HEK293 (cell line): ENCODE results near the gene DHRS7.

Experiments used
- GLIS2 ChIP-seq: fragments of 450-650 bp; formaldehyde crosslinking; IDR thresholded peaks from 2 replicates; pipeline ENCODE4 v1.5.1; 2016; ENCODE audit warnings: missing biosample characterization, missing genetic modification characterization
- HOXA7 ChIP-seq: sonication (generic); formaldehyde crosslinking; IDR thresholded peaks from 2 replicates; pipeline ENCODE4 v1.8.1; 2022; ENCODE audit warnings: missing genetic modification reagents, borderline replicate concordance
- HOXD13 ChIP-seq: sonication (generic); formaldehyde crosslinking; IDR thresholded peaks from 2 replicates; pipeline ENCODE4 v1.8.0; 2022; ENCODE audit warnings: missing genetic modification reagents, borderline replicate concordance
- MEIS1 ChIP-seq: sonication (generic); formaldehyde crosslinking; IDR thresholded peaks from 2 replicates; pipeline ENCODE4 v1.8.1; 2022; ENCODE audit warnings: missing genetic modification reagents, mild to moderate bottlenecking, borderline replicate concordance
- SCRT2 ChIP-seq: fragments of 450-650 bp; formaldehyde crosslinking; IDR thresholded peaks from 2 replicates; pipeline ENCODE4 v1.5.1; 2016; ENCODE audit warnings: missing biosample characterization, missing genetic modification characterization
- TRIM28 ChIP-seq: IDR thresholded peaks from 2 replicates; pipeline ENCODE4 v1.6.1; 2011; ENCODE audit warnings: low read length, control low read depth, borderline replicate concordance
- ZFP3 ChIP-seq: fragments of 450-650 bp; formaldehyde crosslinking; IDR thresholded peaks from 2 replicates; pipeline ENCODE4 v1.5.1; 2016; ENCODE audit warnings: low read depth, missing biosample characterization, missing genetic modification characterization
- ZFP41 ChIP-seq: fragments of 450-650 bp; formaldehyde crosslinking; IDR thresholded peaks from 2 replicates; pipeline ENCODE4 v1.5.1; 2016; ENCODE audit warnings: missing biosample characterization, missing genetic modification characterization, borderline replicate concordance
- ZNF19 ChIP-seq: fragments of 450-650 bp; formaldehyde crosslinking; IDR thresholded peaks from 2 replicates; pipeline ENCODE4; 2016; ENCODE audit warnings: missing biosample characterization, missing genetic modification characterization, low read depth
- ZNF23 ChIP-seq: fragments of 450-650 bp; formaldehyde crosslinking; IDR thresholded peaks from 2 replicates; pipeline ENCODE4 v1.5.1; 2016; ENCODE audit warnings: missing biosample characterization, missing genetic modification characterization, borderline replicate concordance
- ZNF366 ChIP-seq: fragments of 450-650 bp; formaldehyde crosslinking; conservative IDR thresholded peaks from 2 replicates; pipeline ENCODE4 v1.5.1; 2016; ENCODE audit warnings: missing biosample characterization, missing genetic modification characterization
- ZNF585B ChIP-seq: fragments of 450-650 bp; formaldehyde crosslinking; IDR thresholded peaks from 2 replicates; pipeline ENCODE4 v1.5.1; 2016; ENCODE audit warnings: missing biosample characterization, missing genetic modification characterization
- ZNF623 ChIP-seq: fragments of 450-650 bp; formaldehyde crosslinking; IDR thresholded peaks from 2 replicates; pipeline ENCODE4 v1.5.1; 2016; ENCODE audit warnings: missing biosample characterization, missing genetic modification characterization
- ZNF670 ChIP-seq: fragments of 450-650 bp; formaldehyde crosslinking; IDR thresholded peaks from 2 replicates; pipeline ENCODE4 v1.5.1; 2016; ENCODE audit warnings: missing biosample characterization, missing genetic modification characterization, low read depth
- ZNF768 ChIP-seq: fragments of 450-650 bp; formaldehyde crosslinking; IDR thresholded peaks from 2 replicates; pipeline ENCODE4 v1.5.1; 2018; ENCODE audit warnings: missing biosample characterization, mild to moderate bottlenecking, missing genetic modification characterization
- ZNF792 ChIP-seq: fragments of 450-650 bp; formaldehyde crosslinking; IDR thresholded peaks from 2 replicates; pipeline ENCODE4 v1.5.1; 2016; ENCODE audit warnings: missing biosample characterization, missing genetic modification characterization
- TF ChIP-seq, protein P1 (sequence below): fragments of 450-650 bp; formaldehyde crosslinking; IDR thresholded peaks from 2 replicates; pipeline ENCODE4 v1.5.1; 2016; ENCODE audit warnings: missing biosample characterization, missing genetic modification characterization
- TF ChIP-seq, protein P2 (sequence below): fragments of 450-650 bp; formaldehyde crosslinking; IDR thresholded peaks from 2 replicates; pipeline ENCODE4 v1.5.1; 2016; ENCODE audit warnings: missing biosample characterization, missing genetic modification characterization
- TF ChIP-seq, protein P3 (sequence below): fragments of 450-650 bp; formaldehyde crosslinking; conservative IDR thresholded peaks from 2 replicates; pipeline ENCODE4 v1.5.1; 2016; ENCODE audit warnings: low read depth, missing biosample characterization, missing genetic modification characterization
- TF ChIP-seq, protein P4 (sequence below): sonication (generic); formaldehyde crosslinking; IDR thresholded peaks from 2 replicates; pipeline ENCODE4 v1.8.1; 2022; ENCODE audit warnings: mild to moderate bottlenecking, moderate library complexity, missing genetic modification reagents
- TF ChIP-seq, protein P5 (sequence below): fragments of 450-650 bp; formaldehyde crosslinking; IDR thresholded peaks from 2 replicates; pipeline ENCODE4 v1.5.1; 2016; ENCODE audit warnings: missing biosample characterization, missing genetic modification characterization
- TF ChIP-seq, protein P6 (sequence below): fragments of 450-650 bp; formaldehyde crosslinking; IDR thresholded peaks from 2 replicates; pipeline ENCODE4 v1.5.1; 2017; ENCODE audit warnings: missing biosample characterization, missing genetic modification characterization
- TF ChIP-seq, protein P7 (sequence below): fragments of 450-650 bp; IDR thresholded peaks from 2 replicates; pipeline ENCODE4 v1.5.1; 2018; ENCODE audit warnings: missing biosample characterization, mild to moderate bottlenecking, missing genetic modification characterization
- TF ChIP-seq, protein P8 (sequence below): fragments of 450-650 bp; formaldehyde crosslinking; IDR thresholded peaks from 2 replicates; pipeline ENCODE4 v1.5.1; 2016; ENCODE audit warnings: missing biosample characterization, missing genetic modification characterization

Gene DHRS7

DNA sequence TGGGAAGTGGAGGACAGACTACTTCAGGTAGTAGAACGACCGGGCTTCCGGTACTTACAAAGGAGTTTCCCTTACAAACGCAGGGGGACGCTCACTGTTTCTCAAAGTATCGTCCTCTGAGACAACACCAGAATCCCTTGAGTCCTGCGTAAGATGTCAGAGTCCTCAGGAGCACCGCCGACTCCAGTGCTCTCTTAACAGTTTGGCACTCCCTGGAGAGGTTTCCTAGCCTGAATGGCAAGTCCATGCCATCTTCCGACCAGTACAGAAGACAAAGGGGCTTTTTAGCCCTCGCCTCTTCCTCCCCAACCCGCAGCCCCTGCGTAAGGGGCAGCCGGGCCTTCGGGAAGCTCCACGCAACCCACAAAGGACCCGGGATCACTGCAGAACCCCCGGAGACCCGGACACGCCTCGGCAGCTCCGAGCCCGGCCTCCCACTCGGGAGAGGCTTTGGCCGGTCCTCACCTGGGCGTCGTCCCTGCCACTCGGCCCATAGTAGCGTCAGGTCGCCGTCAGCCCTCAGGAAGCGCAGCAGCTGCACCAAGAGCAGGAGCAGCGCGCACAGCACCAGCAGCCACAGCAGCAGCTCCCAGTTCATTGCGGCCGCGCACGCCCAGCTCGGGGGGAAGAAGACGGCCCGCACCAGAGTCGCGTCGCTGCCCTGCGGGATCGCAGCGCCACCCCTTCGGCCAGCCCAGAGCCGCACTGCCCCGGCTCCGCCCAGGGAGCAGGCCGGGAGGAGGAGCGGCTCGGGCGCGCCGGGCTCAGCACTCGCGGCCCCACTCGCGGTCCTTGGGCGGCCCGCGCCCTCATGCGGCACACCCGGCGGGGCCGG, at the start of gene DHRS7 (continued):
- TF ChIP-seq, protein P1, sequence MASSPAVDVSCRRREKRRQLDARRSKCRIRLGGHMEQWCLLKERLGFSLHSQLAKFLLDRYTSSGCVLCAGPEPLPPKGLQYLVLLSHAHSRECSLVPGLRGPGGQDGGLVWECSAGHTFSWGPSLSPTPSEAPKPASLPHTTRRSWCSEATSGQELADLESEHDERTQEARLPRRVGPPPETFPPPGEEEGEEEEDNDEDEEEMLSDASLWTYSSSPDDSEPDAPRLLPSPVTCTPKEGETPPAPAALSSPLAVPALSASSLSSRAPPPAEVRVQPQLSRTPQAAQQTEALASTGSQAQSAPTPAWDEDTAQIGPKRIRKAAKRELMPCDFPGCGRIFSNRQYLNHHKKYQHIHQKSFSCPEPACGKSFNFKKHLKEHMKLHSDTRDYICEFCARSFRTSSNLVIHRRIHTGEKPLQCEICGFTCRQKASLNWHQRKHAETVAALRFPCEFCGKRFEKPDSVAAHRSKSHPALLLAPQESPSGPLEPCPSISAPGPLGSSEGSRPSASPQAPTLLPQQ (tag by site-specific recombination) = 0 out of 2 replicates have a peak, but pooled peaks have one; percentile 41
- no peak for TF ChIP-seq ZNF585B (tag by site-specific recombination)
- TF ChIP-seq GLIS2 (tag by site-specific recombination) = no peak
- TF ChIP-seq ZFP3 (tag by site-specific recombination) = no peak
- TF ChIP-seq, protein P2, sequence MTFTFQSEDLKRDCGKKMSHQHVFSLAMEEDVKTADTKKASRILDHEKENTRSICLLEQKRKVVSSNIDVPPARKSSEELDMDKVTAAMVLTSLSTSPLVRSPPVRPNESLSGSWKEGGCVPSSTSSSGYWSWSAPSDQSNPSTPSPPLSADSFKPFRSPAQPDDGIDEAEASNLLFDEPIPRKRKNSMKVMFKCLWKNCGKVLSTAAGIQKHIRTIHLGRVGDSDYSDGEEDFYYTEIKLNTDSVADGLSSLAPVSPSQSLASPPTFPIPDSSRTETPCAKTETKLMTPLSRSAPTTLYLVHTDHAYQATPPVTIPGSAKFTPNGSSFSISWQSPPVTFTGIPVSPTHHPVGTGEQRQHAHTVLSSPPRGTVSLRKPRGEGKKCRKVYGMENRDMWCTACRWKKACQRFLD (tag by site-specific recombination) = no peak
- TF ChIP-seq, protein P3, sequence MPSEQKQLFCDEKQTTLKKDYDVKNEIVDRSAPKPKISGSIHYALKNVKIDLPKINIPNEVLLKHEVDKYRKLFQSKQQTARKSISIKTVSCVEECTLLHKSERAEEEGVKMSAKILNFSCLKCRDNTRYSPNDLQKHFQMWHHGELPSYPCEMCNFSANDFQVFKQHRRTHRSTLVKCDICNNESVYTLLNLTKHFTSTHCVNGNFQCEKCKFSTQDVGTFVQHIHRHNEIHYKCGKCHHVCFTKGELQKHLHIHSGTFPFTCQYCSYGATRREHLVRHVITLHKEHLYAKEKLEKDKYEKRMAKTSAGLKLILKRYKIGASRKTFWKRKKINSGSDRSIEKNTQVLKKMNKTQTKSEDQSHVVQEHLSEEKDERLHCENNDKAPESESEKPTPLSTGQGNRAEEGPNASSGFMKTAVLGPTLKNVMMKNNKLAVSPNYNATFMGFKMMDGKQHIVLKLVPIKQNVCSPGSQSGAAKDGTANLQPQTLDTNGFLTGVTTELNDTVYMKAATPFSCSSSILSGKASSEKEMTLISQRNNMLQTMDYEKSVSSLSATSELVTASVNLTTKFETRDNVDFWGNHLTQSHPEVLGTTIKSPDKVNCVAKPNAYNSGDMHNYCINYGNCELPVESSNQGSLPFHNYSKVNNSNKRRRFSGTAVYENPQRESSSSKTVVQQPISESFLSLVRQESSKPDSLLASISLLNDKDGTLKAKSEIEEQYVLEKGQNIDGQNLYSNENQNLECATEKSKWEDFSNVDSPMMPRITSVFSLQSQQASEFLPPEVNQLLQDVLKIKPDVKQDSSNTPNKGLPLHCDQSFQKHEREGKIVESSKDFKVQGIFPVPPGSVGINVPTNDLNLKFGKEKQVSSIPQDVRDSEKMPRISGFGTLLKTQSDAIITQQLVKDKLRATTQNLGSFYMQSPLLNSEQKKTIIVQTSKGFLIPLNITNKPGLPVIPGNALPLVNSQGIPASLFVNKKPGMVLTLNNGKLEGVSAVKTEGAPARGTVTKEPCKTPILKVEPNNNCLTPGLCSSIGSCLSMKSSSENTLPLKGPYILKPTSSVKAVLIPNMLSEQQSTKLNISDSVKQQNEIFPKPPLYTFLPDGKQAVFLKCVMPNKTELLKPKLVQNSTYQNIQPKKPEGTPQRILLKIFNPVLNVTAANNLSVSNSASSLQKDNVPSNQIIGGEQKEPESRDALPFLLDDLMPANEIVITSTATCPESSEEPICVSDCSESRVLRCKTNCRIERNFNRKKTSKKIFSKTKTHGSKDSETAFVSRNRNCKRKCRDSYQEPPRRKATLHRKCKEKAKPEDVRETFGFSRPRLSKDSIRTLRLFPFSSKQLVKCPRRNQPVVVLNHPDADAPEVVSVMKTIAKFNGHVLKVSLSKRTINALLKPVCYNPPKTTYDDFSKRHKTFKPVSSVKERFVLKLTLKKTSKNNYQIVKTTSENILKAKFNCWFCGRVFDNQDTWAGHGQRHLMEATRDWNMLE (tag by site-specific recombination) = no peak
- no peak for TF ChIP-seq ZNF768 (tag by site-specific recombination)
- TF ChIP-seq ZNF792 (tag by site-specific recombination) = no peak
- no peak for TF ChIP-seq ZFP41 (tag by site-specific recombination)
- TF ChIP-seq HOXA7 = no peak
- TF ChIP-seq HOXD13 (CRISPR knock-in tag) = no peak
- TF ChIP-seq, protein P4, sequence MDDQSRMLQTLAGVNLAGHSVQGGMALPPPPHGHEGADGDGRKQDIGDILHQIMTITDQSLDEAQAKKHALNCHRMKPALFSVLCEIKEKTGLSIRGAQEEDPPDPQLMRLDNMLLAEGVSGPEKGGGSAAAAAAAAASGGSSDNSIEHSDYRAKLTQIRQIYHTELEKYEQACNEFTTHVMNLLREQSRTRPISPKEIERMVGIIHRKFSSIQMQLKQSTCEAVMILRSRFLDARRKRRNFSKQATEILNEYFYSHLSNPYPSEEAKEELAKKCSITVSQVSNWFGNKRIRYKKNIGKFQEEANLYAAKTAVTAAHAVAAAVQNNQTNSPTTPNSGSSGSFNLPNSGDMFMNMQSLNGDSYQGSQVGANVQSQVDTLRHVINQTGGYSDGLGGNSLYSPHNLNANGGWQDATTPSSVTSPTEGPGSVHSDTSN (CRISPR knock-in tag) = peak; percentile 81
- TF ChIP-seq, protein P5, sequence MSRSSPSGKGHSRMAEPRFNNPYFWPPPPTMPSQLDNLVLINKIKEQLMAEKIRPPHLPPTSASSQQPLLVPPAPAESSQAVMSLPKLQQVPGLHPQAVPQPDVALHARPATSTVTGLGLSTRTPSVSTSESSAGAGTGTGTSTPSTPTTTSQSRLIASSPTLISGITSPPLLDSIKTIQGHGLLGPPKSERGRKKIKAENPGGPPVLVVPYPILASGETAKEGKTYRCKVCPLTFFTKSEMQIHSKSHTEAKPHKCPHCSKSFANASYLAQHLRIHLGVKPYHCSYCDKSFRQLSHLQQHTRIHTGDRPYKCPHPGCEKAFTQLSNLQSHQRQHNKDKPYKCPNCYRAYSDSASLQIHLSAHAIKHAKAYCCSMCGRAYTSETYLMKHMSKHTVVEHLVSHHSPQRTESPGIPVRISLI (tag by site-specific recombination) = no peak
- TF ChIP-seq TRIM28 = no peak; the same call in 1 of the 2 replicates
- TF ChIP-seq ZNF623 (tag by site-specific recombination) = no peak
- no peak for TF ChIP-seq ZNF19 (tag by site-specific recombination)
- TF ChIP-seq, protein P6, sequence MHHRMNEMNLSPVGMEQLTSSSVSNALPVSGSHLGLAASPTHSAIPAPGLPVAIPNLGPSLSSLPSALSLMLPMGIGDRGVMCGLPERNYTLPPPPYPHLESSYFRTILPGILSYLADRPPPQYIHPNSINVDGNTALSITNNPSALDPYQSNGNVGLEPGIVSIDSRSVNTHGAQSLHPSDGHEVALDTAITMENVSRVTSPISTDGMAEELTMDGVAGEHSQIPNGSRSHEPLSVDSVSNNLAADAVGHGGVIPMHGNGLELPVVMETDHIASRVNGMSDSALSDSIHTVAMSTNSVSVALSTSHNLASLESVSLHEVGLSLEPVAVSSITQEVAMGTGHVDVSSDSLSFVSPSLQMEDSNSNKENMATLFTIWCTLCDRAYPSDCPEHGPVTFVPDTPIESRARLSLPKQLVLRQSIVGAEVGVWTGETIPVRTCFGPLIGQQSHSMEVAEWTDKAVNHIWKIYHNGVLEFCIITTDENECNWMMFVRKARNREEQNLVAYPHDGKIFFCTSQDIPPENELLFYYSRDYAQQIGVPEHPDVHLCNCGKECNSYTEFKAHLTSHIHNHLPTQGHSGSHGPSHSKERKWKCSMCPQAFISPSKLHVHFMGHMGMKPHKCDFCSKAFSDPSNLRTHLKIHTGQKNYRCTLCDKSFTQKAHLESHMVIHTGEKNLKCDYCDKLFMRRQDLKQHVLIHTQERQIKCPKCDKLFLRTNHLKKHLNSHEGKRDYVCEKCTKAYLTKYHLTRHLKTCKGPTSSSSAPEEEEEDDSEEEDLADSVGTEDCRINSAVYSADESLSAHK (tag by site-specific recombination) = no peak
- no peak for TF ChIP-seq ZNF366 (tag by site-specific recombination)
- no peak for TF ChIP-seq ZNF23
- TF ChIP-seq, protein P7, sequence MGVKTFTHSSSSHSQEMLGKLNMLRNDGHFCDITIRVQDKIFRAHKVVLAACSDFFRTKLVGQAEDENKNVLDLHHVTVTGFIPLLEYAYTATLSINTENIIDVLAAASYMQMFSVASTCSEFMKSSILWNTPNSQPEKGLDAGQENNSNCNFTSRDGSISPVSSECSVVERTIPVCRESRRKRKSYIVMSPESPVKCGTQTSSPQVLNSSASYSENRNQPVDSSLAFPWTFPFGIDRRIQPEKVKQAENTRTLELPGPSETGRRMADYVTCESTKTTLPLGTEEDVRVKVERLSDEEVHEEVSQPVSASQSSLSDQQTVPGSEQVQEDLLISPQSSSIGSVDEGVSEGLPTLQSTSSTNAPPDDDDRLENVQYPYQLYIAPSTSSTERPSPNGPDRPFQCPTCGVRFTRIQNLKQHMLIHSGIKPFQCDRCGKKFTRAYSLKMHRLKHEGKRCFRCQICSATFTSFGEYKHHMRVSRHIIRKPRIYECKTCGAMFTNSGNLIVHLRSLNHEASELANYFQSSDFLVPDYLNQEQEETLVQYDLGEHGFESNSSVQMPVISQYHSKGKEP (tag by site-specific recombination) = no peak
- TF ChIP-seq SCRT2 (tag by site-specific recombination) = 0 out of 2 replicates have a peak, but pooled peaks have one; percentile 14
- no peak for TF ChIP-seq MEIS1 (CRISPR knock-in tag)
- TF ChIP-seq ZNF670 = no peak
- TF ChIP-seq, protein P8, sequence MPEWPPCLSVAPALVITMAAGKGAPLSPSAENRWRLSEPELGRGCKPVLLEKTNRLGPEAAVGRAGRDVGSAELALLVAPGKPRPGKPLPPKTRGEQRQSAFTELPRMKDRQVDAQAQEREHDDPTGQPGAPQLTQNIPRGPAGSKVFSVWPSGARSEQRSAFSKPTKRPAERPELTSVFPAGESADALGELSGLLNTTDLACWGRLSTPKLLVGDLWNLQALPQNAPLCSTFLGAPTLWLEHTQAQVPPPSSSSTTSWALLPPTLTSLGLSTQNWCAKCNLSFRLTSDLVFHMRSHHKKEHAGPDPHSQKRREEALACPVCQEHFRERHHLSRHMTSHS (tag by site-specific recombination) = no peak
